Astrocyte of the cerebellum (primary cell): ENCODE results near the gene CARD11.

Experiments used
- DNase-seq: peaks from one replicate; pipeline ENCODE4 v3.0.0-alpha.2; 2011; ENCODE audit warnings: low read depth
- H3K4me3 ChIP-seq: 2 replicates; pipeline ENCODE4 v1.5.1; 2011; ENCODE audit warnings: mild to moderate bottlenecking, low read depth, low read length, moderate library complexity
- CTCF ChIP-seq: IDR thresholded peaks from 2 replicates; pipeline ENCODE4 v1.5.1; 2012; ENCODE audit warnings: low read length, low read depth, moderate library complexity, mild to moderate bottlenecking; ENCODE audit errors: missing control alignments
- in situ Hi-C: cut with HindIII; loops from 2 replicates; pipeline ENCODE4 v1.10.0; 2017; ENCODE audit warnings: low sequenced_read_pairs

The CARD11 gene

GRCh38 chr7:3082831-3083230 is 39.2 kb upstream of the CARD11 start:
- H3K4me3 ChIP-seq, result no peak overlapping the region
- in situ Hi-C loops, result no loop called here
- no peak for DNase-seq
- TF ChIP-seq CTCF, result no peak

GRCh38 chr7:3082386-3082785 is 38.7 kb upstream of the CARD11 start:
- H3K4me3 ChIP-seq, result no peak overlapping the region
- TF ChIP-seq CTCF, result no peak
- in situ Hi-C loops, result no loop called here
- DNase-seq, result no peak

GRCh38 chr7:3080106-3080505 is 36.4 kb upstream of the CARD11 start:
- TF ChIP-seq CTCF, result no peak
- DNase-seq, result no peak
- in situ Hi-C loops, result no loop called here
- no peak overlapping the region for H3K4me3 ChIP-seq

GRCh38 chr7:3078514-3078913 is 34.8 kb upstream of the CARD11 start:
- in situ Hi-C loops, result no loop called here
- DNase-seq, result no peak
- no peak for TF ChIP-seq CTCF
- no peak overlapping the region for H3K4me3 ChIP-seq

GRCh38 chr7:3076700-3077099 is 33.0 kb upstream of the CARD11 start:
- no peak overlapping the region for H3K4me3 ChIP-seq
- no peak for DNase-seq
- in situ Hi-C loops, result no loop called here
- no peak for TF ChIP-seq CTCF

- in situ Hi-C loops, result no loop called here
- H3K4me3 ChIP-seq, result no peak overlapping the region
- DNase-seq, result no peak
- TF ChIP-seq CTCF, result no peak
Observed at GRCh38 chr7:3076163-3076562, 32.5 kb upstream of the CARD11 start.

GRCh38 chr7:3075441-3075840 is 31.8 kb upstream of the CARD11 start:
- H3K4me3 ChIP-seq, result no peak overlapping the region
- no peak for DNase-seq
- TF ChIP-seq CTCF, result no peak
- in situ Hi-C loops, result no loop called here
